HepG2 (cell line): Measurements from ENCODE around the gene ANKRD34C. TPM values are rescaled to one million over a fixed set of nuclear protein-coding genes. Genes with fewer than 3 reads are reported as not detected.

Source experiments
- ATAC-seq: fragments of 200-7000 bp; cut with Tn5 transposase; 3 replicates; pipeline ENCODE4 v1.9.1; 2020; ENCODE audit warnings: mild to moderate bottlenecking, moderate library complexity
- BruUV-seq: library from RNA; stranded (reverse); fragments of 400-500 nt; replicated peaks from 2 replicates; lab custom pipeline; 2021; lab: Mats Ljungman, UMichigan
- CTCF ChIA-PET: fragments of 300-600 bp; formaldehyde crosslinking; extraction: SDS; loops from one replicate; lab custom pipeline; 2021; ENCODE audit warnings: low total read pairs, inconsistent platforms, low intra/inter-chr PET ratio; lab: Yijun Ruan, JAX
- POLR2A ChIA-PET: fragments of 350-600 bp; sonication (Branson Sonifier 250); formaldehyde crosslinking; loops from one replicate; lab custom pipeline; 2020; ENCODE audit warnings: antibody characterized with exemption, inconsistent platforms; lab: Yijun Ruan, JAX
- DNase-seq: peaks from one replicate; pipeline ENCODE4 v3.0.0-alpha.2; 2015; ENCODE audit warnings: low spot score
- FAIRE-seq: peaks from 3 replicates; lab custom pipeline; 2011; peaks lifted over from hg19 to GRCh38; lab: Jason Lieb, UNC
- H2AFZ ChIP-seq: one replicate; pipeline ENCODE4 v1.6.1; 2011; ENCODE audit warnings: low read length, inconsistent platforms
- H3K27ac ChIP-seq: fragments of 300-600 bp; 3 replicates; pipeline ENCODE4 v1.8.0; 2011; ENCODE audit warnings: mixed run types, mild to moderate bottlenecking, mixed read lengths, low read length, inconsistent platforms; ENCODE audit not compliant: insufficient read depth; ENCODE audit errors: extremely low read length
- H3K27me3 ChIP-seq, 2 experiments: fragments of 200-600 bp in 1 of 2; 2 replicates in 1 of 2; 3 replicates in 1 of 2; pipeline versions ENCODE4 v1.6.0 to v1.8.0; 2011; ENCODE audit warnings: low read length in 2 of 2, mild to moderate bottlenecking in 2 of 2, moderate library complexity in 2 of 2, inconsistent platforms in 1 of 2; ENCODE audit not compliant: insufficient read depth in 2 of 2, control insufficient read depth in 1 of 2
- H3K36me3 ChIP-seq, 2 experiments: fragments of 200-600 bp in 1 of 2; replicated peaks in 1 of 2; 2 replicates in 1 of 2; 3 replicates in 1 of 2; pipeline versions ENCODE4 v1.5.1 to v1.8.0; 2011; ENCODE audit warnings: low read length in 2 of 2, inconsistent platforms in 1 of 2; ENCODE audit not compliant: insufficient read depth in 2 of 2, control insufficient read depth in 1 of 2
- H3K4me1 ChIP-seq: 2 replicates; pipeline ENCODE4 v1.5.1; 2012; ENCODE audit warnings: low read length, inconsistent platforms; ENCODE audit not compliant: insufficient read depth
- H3K4me2 ChIP-seq: 2 replicates; pipeline ENCODE4 v1.6.0; 2011; ENCODE audit warnings: low read depth, low read length, inconsistent platforms
- H3K4me3 ChIP-seq, 3 experiments: fragments of 200-600 bp in 1 of 3; sonication (generic), shearing (Covaris generic) in 1 of 3; replicated peaks in 1 of 3; 2 replicates each; pipeline ENCODE4 v1.5.1; 2011 to 2016; ENCODE audit warnings: low read length in 3 of 3, inconsistent platforms in 2 of 3, low read depth in 2 of 3, mild to moderate bottlenecking in 2 of 3, control low read depth in 1 of 3, mixed read lengths in 1 of 3; ENCODE audit not compliant: insufficient read depth in 1 of 3
- H3K79me2 ChIP-seq: one replicate; pipeline ENCODE4 v1.6.1; 2011; ENCODE audit warnings: low read length, inconsistent platforms; ENCODE audit not compliant: insufficient read depth
- H3K9ac ChIP-seq: 2 replicates; pipeline ENCODE4 v1.6.0; 2011; ENCODE audit warnings: mild to moderate bottlenecking, low read depth, low read length, inconsistent platforms; ENCODE audit not compliant: insufficient read depth
- H3K9me3 ChIP-seq: 2 replicates; pipeline ENCODE4 v1.5.1; 2012; ENCODE audit warnings: mild to moderate bottlenecking, low read length
- H4K20me1 ChIP-seq: 2 replicates; pipeline ENCODE4 v1.6.0; 2011; ENCODE audit warnings: inconsistent platforms, mild to moderate bottlenecking, low read length, moderate library complexity; ENCODE audit not compliant: insufficient read depth
- FOXA1 ChIP-seq, 2 experiments: fragments of 450-650 bp in 1 of 2; sonication (generic) in 1 of 2; formaldehyde crosslinking in 1 of 2; IDR thresholded peaks; 2 replicates each; pipeline versions ENCODE4 v1.4.0 to v1.6.1; 2016 to 2020; ENCODE audit warnings: missing genetic modification reagents in 1 of 2
- LRRFIP1 ChIP-seq: sonication (generic); formaldehyde crosslinking; conservative IDR thresholded peaks from 2 replicates; pipeline ENCODE4 v1.4.0; 2020; ENCODE audit warnings: missing genetic modification reagents
- NCOA2 ChIP-seq: sonication (generic); formaldehyde crosslinking; IDR thresholded peaks from 2 replicates; pipeline ENCODE4 v1.8.0; 2022; ENCODE audit warnings: inconsistent platforms
- RARA ChIP-seq: IDR thresholded peaks from 2 replicates; pipeline ENCODE4 v1.6.1; 2016; ENCODE audit warnings: missing genetic modification reagents, missing compliant biosample characterization
- REL ChIP-seq: sonication (generic); formaldehyde crosslinking; conservative IDR thresholded peaks from 2 replicates; pipeline ENCODE4 v1.8.0; 2022; ENCODE audit warnings: mild to moderate bottlenecking, missing genetic modification reagents, moderate library complexity
- SP1 ChIP-seq, 2 experiments: fragments of 450-650 bp in 1 of 2; sonication (generic) in 1 of 2; formaldehyde crosslinking in 1 of 2; IDR thresholded peaks; 2 replicates each; pipeline versions ENCODE4 v1.4.0 to v1.6.1; 2016 to 2020; ENCODE audit warnings: missing genetic modification reagents in 1 of 2
- XBP1 ChIP-seq: sonication (generic); formaldehyde crosslinking; IDR thresholded peaks from 2 replicates; pipeline ENCODE4 v1.5.0; 2020; ENCODE audit warnings: missing genetic modification reagents
- YY1 ChIP-seq: IDR thresholded peaks from 2 replicates; pipeline ENCODE4 v1.6.1; 2011; ENCODE audit warnings: low read length, low read depth, moderate library complexity, mild to moderate bottlenecking; ENCODE audit not compliant: insufficient read depth, insufficient replicate concordance
- ZFP62 ChIP-seq: sonication (generic); formaldehyde crosslinking; IDR thresholded peaks from 2 replicates; pipeline ENCODE4 v1.4.0; 2020; ENCODE audit warnings: missing genetic modification reagents
- ZIK1 ChIP-seq: sonication (generic); formaldehyde crosslinking; IDR thresholded peaks from 2 replicates; pipeline ENCODE4 v1.5.0; 2020; ENCODE audit warnings: mild to moderate bottlenecking, low read depth, missing genetic modification reagents, borderline replicate concordance
- ZNF354B ChIP-seq: sonication (generic); formaldehyde crosslinking; IDR thresholded peaks from 2 replicates; pipeline ENCODE4 v1.8.0; 2022; ENCODE audit warnings: mild to moderate bottlenecking, missing genetic modification reagents
- ZNF543 ChIP-seq: sonication (generic); formaldehyde crosslinking; IDR thresholded peaks from 2 replicates; pipeline ENCODE4 v1.4.0; 2020; ENCODE audit warnings: mild to moderate bottlenecking, missing genetic modification reagents
- ZNF674 ChIP-seq: sonication (generic); formaldehyde crosslinking; IDR thresholded peaks from 2 replicates; pipeline ENCODE4 v1.5.0; 2020; ENCODE audit warnings: low read depth, mild to moderate bottlenecking, missing genetic modification reagents
- ZNF746 ChIP-seq: sonication (generic); formaldehyde crosslinking; IDR thresholded peaks from 2 replicates; pipeline ENCODE4 v1.8.0; 2022; ENCODE audit warnings: mild to moderate bottlenecking, missing genetic modification reagents
- WGBS: methylation state at CpG from one replicate; pipeline ENCODE4 v1.1.6; 2017; ENCODE audit warnings: low lambda C conversion rate; 5-methylcytosine and 5-hydroxymethylcytosine counted together
- in situ Hi-C: cut with HindIII; loops from 2 replicates; pipeline ENCODE4 v1.10.0; 2017; ENCODE audit warnings: low pct_unique_long_range_greater_than_20kb; ENCODE audit not compliant: extremely low pct_ligation_motif_present
- intact Hi-C: fragments of 100-400 bp; cut with micrococcal nuclease; formaldehyde crosslinking; loops from one replicate; pipeline ENCODE4 v1.10.0; 2022; ENCODE audit not compliant: unreplicated experiment
- polyA plus RNA-seq, 8 experiments: library from polyadenylated mRNA; depleted of rRNA in 3 of 8; stranded (reverse) in 7 of 8; unstranded in 1 of 8; fragments of >200 nt; fragmentation: Illumina TruSeq in 4 of 8; extraction: Trizol in 4 of 8; gene quantifications; 2 replicates each; pipeline versions ENCODE4 v1.2.1 to v1.2.3, GENCODE V29; 2011 to 2016; ENCODE audit warnings: low read depth in 4 of 8, missing spikeins in 1 of 8, mixed read lengths in 1 of 8; ENCODE audit not compliant: insufficient read depth in 1 of 8
- total RNA-seq, 5 experiments: library from RNA; depleted of rRNA; stranded (reverse); fragments of >200 nt; fragmentation: Illumina TruSeq; extraction: Trizol; gene quantifications; 2 replicates each; pipeline ENCODE4 v1.2.3, GENCODE V29; 2016; ENCODE audit warnings: low read depth in 1 of 5
- TF ChIP-seq, protein P1 (sequence below): IDR thresholded peaks from 2 replicates; pipeline ENCODE4 v1.6.1; 2016; ENCODE audit warnings: low read depth
- TF ChIP-seq, protein P2 (sequence below): sonication (generic); formaldehyde crosslinking; IDR thresholded peaks from 2 replicates; pipeline ENCODE4 v1.4.0; 2020; ENCODE audit warnings: mild to moderate bottlenecking, missing genetic modification reagents
- TF ChIP-seq, protein P3 (sequence below): sonication (generic); formaldehyde crosslinking; IDR thresholded peaks from 2 replicates; pipeline ENCODE4 v1.9.0; 2022; ENCODE audit warnings: low read depth, missing genetic modification reagents

Gene ANKRD34C
- total and polyA plus RNA-seq, 2 of the 13 experiments (the other 11 are each of a cell fraction or from before 2014, with no cell fraction given): not detected

- Histone ChIP-seq H3K9ac (no peak overlapping the region), H3K4me2 (no peak overlapping the region), H3K36me3 (peaks cover 27 to 72% of the 10 kb centered on the region in 2 experiments), H3K4me1 (no peaks in the 10 kb centered on the region)
- no peak for ATAC-seq
- WGBS: 94% methylated on average over 11 of the region's 14 CpGs
- TF ChIP-seq YY1 (no peak), NCOA2 (CRISPR knock-in tag) (no peak), RARA (CRISPR knock-in tag) (no peak), XBP1 (CRISPR knock-in tag) (no peak), ZNF543 (CRISPR knock-in tag) (no peak), LRRFIP1 (CRISPR knock-in tag) (no peak), REL (CRISPR knock-in tag) (no peak), ZNF674 (no peak), ZNF354B (CRISPR knock-in tag) (no peak), SP1 (IDR thresholded peaks at IDR 0.05) (no peak), SP1 (CRISPR knock-in tag; IDR thresholded peaks at IDR 0.05) (no peak), FOXA1 (IDR thresholded peaks at IDR 0.05) (no peak), FOXA1 (CRISPR knock-in tag; IDR thresholded peaks at IDR 0.05) (no peak), ZIK1 (CRISPR knock-in tag) (no peak), ZFP62 (CRISPR knock-in tag) (no peak), ZNF746 (CRISPR knock-in tag) (no peak)
- TF ChIP-seq, protein P1, sequence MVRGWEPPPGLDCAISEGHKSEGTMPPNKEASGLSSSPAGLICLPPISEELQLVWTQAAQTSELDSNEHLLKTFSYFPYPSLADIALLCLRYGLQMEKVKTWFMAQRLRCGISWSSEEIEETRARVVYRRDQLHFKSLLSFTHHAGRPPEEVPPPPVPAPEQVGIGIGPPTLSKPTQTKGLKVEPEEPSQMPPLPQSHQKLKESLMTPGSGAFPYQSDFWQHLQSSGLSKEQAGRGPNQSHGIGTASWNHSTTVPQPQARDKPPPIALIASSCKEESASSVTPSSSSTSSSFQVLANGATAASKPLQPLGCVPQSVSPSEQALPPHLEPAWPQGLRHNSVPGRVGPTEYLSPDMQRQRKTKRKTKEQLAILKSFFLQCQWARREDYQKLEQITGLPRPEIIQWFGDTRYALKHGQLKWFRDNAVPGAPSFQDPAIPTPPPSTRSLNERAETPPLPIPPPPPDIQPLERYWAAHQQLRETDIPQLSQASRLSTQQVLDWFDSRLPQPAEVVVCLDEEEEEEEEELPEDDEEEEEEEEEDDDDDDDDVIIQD (CRISPR knock-in tag): no peak
- TF ChIP-seq, protein P2, sequence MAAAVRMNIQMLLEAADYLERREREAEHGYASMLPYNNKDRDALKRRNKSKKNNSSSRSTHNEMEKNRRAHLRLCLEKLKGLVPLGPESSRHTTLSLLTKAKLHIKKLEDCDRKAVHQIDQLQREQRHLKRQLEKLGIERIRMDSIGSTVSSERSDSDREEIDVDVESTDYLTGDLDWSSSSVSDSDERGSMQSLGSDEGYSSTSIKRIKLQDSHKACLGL (CRISPR knock-in tag): no peak
- TF ChIP-seq, protein P3, sequence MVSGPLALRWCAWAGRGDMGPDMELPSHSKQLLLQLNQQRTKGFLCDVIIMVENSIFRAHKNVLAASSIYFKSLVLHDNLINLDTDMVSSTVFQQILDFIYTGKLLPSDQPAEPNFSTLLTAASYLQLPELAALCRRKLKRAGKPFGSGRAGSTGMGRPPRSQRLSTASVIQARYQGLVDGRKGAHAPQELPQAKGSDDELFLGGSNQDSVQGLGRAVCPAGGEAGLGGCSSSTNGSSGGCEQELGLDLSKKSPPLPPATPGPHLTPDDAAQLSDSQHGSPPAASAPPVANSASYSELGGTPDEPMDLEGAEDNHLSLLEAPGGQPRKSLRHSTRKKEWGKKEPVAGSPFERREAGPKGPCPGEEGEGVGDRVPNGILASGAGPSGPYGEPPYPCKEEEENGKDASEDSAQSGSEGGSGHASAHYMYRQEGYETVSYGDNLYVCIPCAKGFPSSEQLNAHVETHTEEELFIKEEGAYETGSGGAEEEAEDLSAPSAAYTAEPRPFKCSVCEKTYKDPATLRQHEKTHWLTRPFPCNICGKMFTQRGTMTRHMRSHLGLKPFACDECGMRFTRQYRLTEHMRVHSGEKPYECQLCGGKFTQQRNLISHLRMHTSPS (CRISPR knock-in tag): no peak
- TF ChIP-seq, all 625 proteins: peak for 0
- Histone ChIP-seq H3K27ac (no peak overlapping the region), H2AFZ (no peak overlapping the region), H3K4me3 (no peak overlapping the region), H4K20me1 (peaks cover 8% of the 10 kb centered on the region; the same call in 1 of the 2 replicates), H3K27me3 (no peaks in the 10 kb centered on the region), H3K9me3 (no peaks in the 10 kb centered on the region), H3K79me2 (peaks cover 3% of the 10 kb centered on the region)
- in situ Hi-C loops: no loop called here
- FAIRE-seq: no peak
- ChIA-PET CTCF (no interaction called here), POLR2A (no interaction called here)
- no TSS peak for BruUV-seq
- intact Hi-C loops: no loop called here
- DNase-seq: no peak
Measured at GRCh38 chr15:79321876-79322275, 39.4 kb downstream of the ANKRD34C start.
